NAMALWA (cell line): ENCODE results near the gene C9orf152.
A peak's percentile ranks its signal among the peaks of the same experiment; 100 is the strongest.

Experiments
- DNase-seq: peaks from one replicate; pipeline ENCODE4 v3.0.0-alpha.2; 2015; ENCODE audit warnings: low spot score

Gene C9orf152

DNA sequence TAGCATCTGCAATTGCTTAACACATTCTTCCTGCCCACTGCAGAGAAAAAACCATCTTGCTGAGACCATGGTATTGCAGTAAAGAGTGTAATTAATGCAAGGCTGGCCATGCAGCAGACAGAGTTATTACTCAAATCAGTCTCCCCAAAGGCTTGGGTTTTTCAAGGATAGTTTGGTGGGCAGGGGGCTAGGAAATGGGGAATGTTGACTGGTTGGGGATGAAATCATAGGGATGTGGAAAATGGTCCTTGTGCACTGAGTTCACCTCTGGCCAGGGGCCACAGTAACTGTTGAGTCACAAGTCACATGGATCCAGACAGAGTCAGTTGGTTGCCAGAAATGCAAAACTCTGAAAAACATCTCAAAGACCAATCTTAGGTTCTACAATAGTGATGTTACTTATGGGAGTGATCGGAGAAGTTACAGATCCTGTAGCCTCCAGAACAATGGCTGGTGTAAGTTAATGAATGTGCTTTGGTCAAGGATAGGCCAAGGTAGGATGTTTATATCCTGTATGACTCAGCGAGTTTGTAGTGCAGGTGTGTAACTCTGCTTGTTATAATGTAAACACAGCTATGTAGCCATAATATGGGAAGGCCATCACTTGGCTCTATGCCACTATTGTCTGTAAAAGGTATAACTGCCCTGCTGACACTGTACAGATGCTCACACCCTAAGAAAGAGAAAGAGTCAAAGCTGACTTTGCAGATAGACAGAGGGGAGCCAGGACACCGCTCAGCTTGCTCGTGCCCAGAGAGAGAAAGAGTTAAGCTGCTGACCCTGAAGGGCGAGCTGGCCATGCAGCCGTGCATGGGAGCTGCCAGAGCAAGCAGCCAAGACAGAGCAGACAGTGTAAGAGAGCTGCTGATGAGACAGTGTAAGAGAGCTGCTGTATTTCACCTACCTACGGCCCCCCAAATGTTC lies 27.2 kb downstream of the C9orf152 start:
- no peak for DNase-seq

GRCh38 chr9:110179734-110180133 lies 28.2 kb downstream of the C9orf152 start:
- DNase-seq = no peak

GRCh38 chr9:110178281-110178680 lies 29.7 kb downstream of the C9orf152 start:
- no peak for DNase-seq

- DNase-seq = no peak
Observed at GRCh38 chr9:110175275-110175968, 32.5 kb downstream of the C9orf152 start.

GRCh38 chr9:110173322-110173642 lies 34.7 kb downstream of the C9orf152 start:
- DNase-seq = no peak

DNA sequence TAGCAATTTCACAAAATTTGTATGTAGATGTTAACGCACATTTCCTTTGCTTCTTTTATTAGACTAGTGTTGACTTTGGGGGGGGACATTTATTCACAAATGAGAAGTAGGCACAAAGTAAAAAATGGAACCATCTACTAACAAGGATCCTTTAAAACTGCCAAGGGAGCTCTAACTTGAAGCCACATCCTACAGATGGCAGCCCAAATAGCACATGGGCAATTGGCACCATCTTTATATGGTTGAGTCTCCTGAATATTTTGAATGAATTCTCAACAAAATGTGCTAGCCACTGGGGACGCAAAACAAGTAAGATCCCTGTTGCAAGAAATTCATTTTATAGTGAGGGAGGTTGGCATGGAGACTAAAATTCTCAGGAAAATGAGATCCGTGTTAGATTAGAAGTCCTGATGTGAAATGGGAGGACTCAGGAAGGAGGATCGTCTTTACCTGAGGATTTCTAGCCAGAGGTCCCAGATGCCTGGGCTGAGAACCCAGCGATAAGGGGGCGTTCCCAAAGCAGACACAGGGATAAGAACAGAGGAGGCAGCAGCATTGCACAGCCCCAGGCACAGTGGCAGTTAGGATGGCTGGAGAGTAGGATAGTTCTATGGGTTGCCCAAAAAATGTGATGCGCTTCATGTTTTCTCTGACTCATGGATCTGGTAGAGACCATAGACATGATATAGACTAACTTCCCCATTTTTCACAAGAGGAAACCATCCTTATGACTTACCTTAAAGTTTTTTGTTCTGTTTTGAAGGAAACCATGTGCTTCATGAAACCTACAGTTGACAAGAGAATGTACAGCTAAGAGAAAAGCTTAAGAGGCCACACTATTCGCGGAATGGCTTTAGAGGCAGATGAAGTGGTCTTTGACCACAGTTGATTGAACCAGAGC lies 37.4 kb downstream of the C9orf152 start:
- DNase-seq = no peak

DNA sequence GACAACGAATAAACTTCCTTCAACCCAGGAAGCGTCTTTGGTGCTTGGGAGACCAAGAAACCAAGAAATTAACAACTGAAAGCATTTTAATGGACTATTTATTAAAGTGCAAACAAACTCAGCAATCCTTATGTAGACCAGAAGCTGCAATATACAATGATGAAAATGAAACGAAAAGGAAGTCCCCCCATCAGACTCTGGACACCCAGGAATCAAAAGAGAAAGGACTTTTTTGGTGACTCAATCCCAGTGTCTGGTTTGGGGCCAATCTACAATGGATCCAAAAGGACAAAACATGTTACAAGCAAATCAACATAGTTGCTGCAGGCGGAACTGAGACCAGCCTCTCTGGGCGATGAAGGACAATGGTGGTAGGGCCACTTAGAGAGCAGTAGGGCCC lies 39.5 kb downstream of the C9orf152 start:
- DNase-seq = no peak

- no peak for DNase-seq
Observed at GRCh38 chr9:110161940-110162339, 46.0 kb downstream of the C9orf152 start.

DNA sequence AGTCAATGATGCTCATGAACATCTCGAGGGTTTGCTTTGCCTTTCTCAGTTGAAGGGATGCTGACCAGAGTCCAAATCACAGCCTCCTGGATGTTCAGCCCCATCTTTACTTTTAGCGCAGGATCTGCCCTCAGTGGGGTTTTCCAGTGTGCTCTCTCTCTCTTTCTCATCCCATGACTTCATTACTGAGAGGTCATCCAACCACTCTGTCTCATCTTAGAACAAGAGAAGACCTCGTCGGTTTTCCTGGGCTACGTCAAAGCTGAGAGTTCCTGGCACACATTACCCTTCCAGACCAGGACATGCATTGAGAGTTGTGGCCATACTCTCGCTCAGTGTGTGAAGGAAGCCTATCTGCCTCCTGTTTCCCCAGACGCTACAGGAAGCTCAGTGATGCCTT lies 47.3 kb downstream of the C9orf152 start:
- no peak for DNase-seq

GRCh38 chr9:110160123-110160522 lies 47.8 kb downstream of the C9orf152 start:
- DNase-seq = no peak

DNA sequence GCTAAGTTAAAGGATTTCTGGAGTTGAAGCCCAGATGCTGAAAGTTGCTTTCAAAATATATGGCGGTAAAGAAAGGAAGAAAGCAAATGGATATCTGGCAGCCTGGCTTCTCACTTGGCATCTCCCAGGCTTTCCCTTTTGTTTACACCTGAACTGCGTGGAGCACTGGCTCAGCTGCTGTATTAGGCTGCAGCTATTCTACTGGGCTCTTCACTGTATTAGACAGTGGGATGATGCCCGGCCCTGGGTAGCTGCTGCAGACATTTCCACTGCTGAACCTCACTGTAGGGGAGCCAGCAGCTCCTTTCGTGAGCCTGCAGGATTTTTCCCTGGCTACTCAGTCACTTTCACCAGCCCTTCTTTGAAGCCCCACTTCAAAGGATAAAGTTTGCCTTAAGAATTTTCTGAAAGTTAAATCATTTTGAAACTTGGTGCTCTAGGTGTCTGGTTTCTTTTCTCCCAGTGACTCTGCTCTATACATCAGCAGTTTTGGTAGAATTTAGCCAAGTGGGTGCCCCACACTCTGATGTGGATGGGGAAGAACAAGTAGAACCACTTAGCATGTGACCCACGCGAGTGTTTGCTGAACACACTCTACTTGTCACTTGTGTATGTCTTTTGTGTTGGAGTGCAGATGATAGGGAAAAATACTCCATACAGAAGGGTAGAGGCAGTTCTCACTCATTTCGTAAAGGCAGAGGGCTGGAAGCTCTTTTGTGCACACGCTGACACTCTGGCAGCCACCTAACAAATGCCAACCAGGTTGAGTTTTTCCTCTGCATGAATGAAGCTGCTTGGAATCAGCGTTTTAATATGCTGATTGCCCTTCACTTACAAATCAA lies 49.9 kb downstream of the C9orf152 start:
- no peak for DNase-seq

GRCh38 chr9:110156902-110157301 lies 51.1 kb downstream of the C9orf152 start:
- DNase-seq = peak; percentile 58

- no peak for DNase-seq
Observed at GRCh38 chr9:110156416-110156815, 51.5 kb downstream of the C9orf152 start.

GRCh38 chr9:110155751-110156150 lies 52.2 kb downstream of the C9orf152 start:
- DNase-seq = no peak

- DNase-seq = no peak
Observed at GRCh38 chr9:110153431-110153830, 54.5 kb downstream of the C9orf152 start.

- DNase-seq = peak; percentile 85
Observed at GRCh38 chr9:110152704-110153374, 55.1 kb downstream of the C9orf152 start.
